IMR-90 (cell line): ENCODE results near the gene NUDT3. TPM values are rescaled to one million over a fixed set of nuclear protein-coding genes. Genes with fewer than 3 reads are reported as not detected.

Source experiments
- ATAC-seq: fragments of 200-7000 bp; cut with Tn5 transposase; 2 replicates; pipeline ENCODE4 v1.9.1; 2020; ENCODE audit warnings: low read depth, mild to moderate bottlenecking, moderate library complexity
- BruUV-seq: library from RNA; stranded (reverse); fragments of 400-500 nt; replicated peaks from 2 replicates; lab custom pipeline; 2021; lab: Mats Ljungman, UMichigan
- CTCF ChIA-PET: fragments of 300-600 bp; formaldehyde crosslinking; extraction: SDS; loops from one replicate; lab custom pipeline; 2021; ENCODE audit warnings: antibody characterized with exemption; lab: Yijun Ruan, JAX
- POLR2A ChIA-PET: fragments of 300-600 bp; sonication (Branson Sonifier 250); formaldehyde crosslinking; loops from one replicate; lab custom pipeline; 2022; ENCODE audit warnings: antibody characterized with exemption; ENCODE audit not compliant: unreplicated experiment; lab: Charles Lee
- DNase-seq: peaks from one replicate; pipeline ENCODE4 v3.0.0; 2013
- H2AFZ ChIP-seq: replicated peaks from 2 replicates; pipeline ENCODE3; 2013; ENCODE audit warnings: low read length, mild to moderate bottlenecking; ENCODE audit not compliant: poor library complexity
- H2AK5ac ChIP-seq: 2 replicates; pipeline ENCODE4 v1.6.1; 2013; ENCODE audit warnings: low read depth, low read length, inconsistent platforms
- H2AK9ac ChIP-seq: replicated peaks from 2 replicates; pipeline ENCODE3; 2013; ENCODE audit warnings: mild to moderate bottlenecking, low read depth, low read length, moderate library complexity; ENCODE audit not compliant: poor library complexity
- H2BK120ac ChIP-seq: 2 replicates; pipeline ENCODE4 v1.6.1; 2013; ENCODE audit warnings: low read depth, low read length, inconsistent platforms
- H2BK15ac ChIP-seq: 3 replicates; pipeline ENCODE4 v1.6.1; 2013; ENCODE audit warnings: low read depth, low read length, inconsistent platforms
- H2BK20ac ChIP-seq: 2 replicates; pipeline ENCODE4 v1.6.1; 2013; ENCODE audit warnings: low read depth, mild to moderate bottlenecking, inconsistent platforms, low read length, moderate library complexity
- H2BK5ac ChIP-seq: 2 replicates; pipeline ENCODE4 v1.6.1; 2013; ENCODE audit warnings: mild to moderate bottlenecking, low read depth, low read length, inconsistent platforms; ENCODE audit not compliant: poor library complexity, severe bottlenecking
- H3K14ac ChIP-seq: replicated peaks from 2 replicates; pipeline ENCODE4 v1.6.1; 2013; ENCODE audit warnings: low read depth, low read length, inconsistent platforms
- H3K18ac ChIP-seq: 2 replicates; pipeline ENCODE4 v1.6.1; 2013; ENCODE audit warnings: low read depth, low read length, control low read depth
- H3K23ac ChIP-seq: 2 replicates; pipeline ENCODE4 v1.6.1; 2013; ENCODE audit warnings: low read depth, low read length, inconsistent platforms
- H3K27ac ChIP-seq: 2 replicates; pipeline ENCODE4 v1.5.1; 2013; ENCODE audit warnings: mild to moderate bottlenecking, control low read depth, low read length; ENCODE audit not compliant: insufficient read depth
- H3K27me3 ChIP-seq: 2 replicates; pipeline ENCODE4 v1.6.1; 2013; ENCODE audit warnings: low read length; ENCODE audit not compliant: control insufficient read depth, insufficient read depth
- H3K36me3 ChIP-seq: 2 replicates; pipeline ENCODE4 v1.6.1; 2013; ENCODE audit warnings: low read length, mixed read lengths; ENCODE audit not compliant: control insufficient read depth, insufficient read depth
- H3K4ac ChIP-seq: 2 replicates; pipeline ENCODE4 v1.6.1; 2013; ENCODE audit warnings: low read depth, low read length, inconsistent platforms
- H3K4me1 ChIP-seq: 2 replicates; pipeline ENCODE4 v1.6.1; 2013; ENCODE audit warnings: low read length, mixed read lengths; ENCODE audit not compliant: control insufficient read depth, insufficient read depth
- H3K4me2 ChIP-seq: 2 replicates; pipeline ENCODE4 v1.6.1; 2013; ENCODE audit warnings: low read depth, mild to moderate bottlenecking, control low read depth, low read length, moderate library complexity
- H3K4me3 ChIP-seq: 2 replicates; pipeline ENCODE4 v1.5.1; 2013; ENCODE audit warnings: low read depth, mild to moderate bottlenecking, control low read depth, low read length, moderate library complexity; ENCODE audit not compliant: insufficient read depth
- H3K56ac ChIP-seq: 2 replicates; pipeline ENCODE4 v1.6.1; 2013; ENCODE audit warnings: low read length, inconsistent platforms; ENCODE audit not compliant: insufficient read depth; ENCODE audit errors: extremely low read depth
- H3K79me1 ChIP-seq, 2 experiments: 2 replicates each; pipeline ENCODE4 v1.6.1; 2013; ENCODE audit warnings: low read length in 2 of 2, inconsistent platforms in 1 of 2, low read depth in 1 of 2
- H3K9ac ChIP-seq: 2 replicates; pipeline ENCODE4 v1.6.1; 2013; ENCODE audit warnings: low read depth, low read length, control low read depth
- H3K9me1 ChIP-seq: 2 replicates; pipeline ENCODE4 v1.6.1; 2013; ENCODE audit warnings: low read length, inconsistent platforms; ENCODE audit not compliant: insufficient read depth
- H3K9me3 ChIP-seq: 2 replicates; pipeline ENCODE4 v1.6.1; 2013; ENCODE audit warnings: low read length; ENCODE audit not compliant: control insufficient read depth, insufficient read depth
- H4K20me1 ChIP-seq: 2 replicates; pipeline ENCODE4 v1.6.1; 2013; ENCODE audit warnings: low read length, inconsistent platforms; ENCODE audit not compliant: insufficient read depth
- H4K5ac ChIP-seq: 2 replicates; pipeline ENCODE4 v1.6.1; 2013; ENCODE audit warnings: mild to moderate bottlenecking, low read depth, low read length, control low read depth
- H4K8ac ChIP-seq, 2 experiments: 2 replicates each; pipeline ENCODE4 v1.6.1; 2013; ENCODE audit warnings: low read depth in 2 of 2, low read length in 2 of 2, control low read depth in 1 of 2, inconsistent platforms in 1 of 2
- H4K91ac ChIP-seq: 2 replicates; pipeline ENCODE4 v1.6.1; 2013; ENCODE audit warnings: low read depth, low read length, inconsistent platforms; ENCODE audit not compliant: insufficient read depth
- BHLHE40 ChIP-seq: fragments of 150-350 bp; IDR thresholded peaks from 2 replicates; pipeline ENCODE4 v1.6.1; 2016; ENCODE audit warnings: mild to moderate bottlenecking, low read depth, low read length
- CEBPB ChIP-seq: IDR thresholded peaks from 2 replicates; pipeline ENCODE4 v1.6.1; 2012; ENCODE audit warnings: low read depth, low read length, improper control_type of control experiment
- CHD1 ChIP-seq: IDR thresholded peaks from 2 replicates; pipeline ENCODE4 v1.6.1; 2012; ENCODE audit warnings: low read depth, low read length, improper control_type of control experiment
- FOS ChIP-seq: fragments of 150-350 bp; IDR thresholded peaks from 2 replicates; pipeline ENCODE4 v1.6.1; 2016; ENCODE audit warnings: low read depth, low read length
- MAFK ChIP-seq: IDR thresholded peaks from 2 replicates; pipeline ENCODE4 v1.6.1; 2012; ENCODE audit warnings: low read depth, low read length, improper control_type of control experiment
- MXI1 ChIP-seq: IDR thresholded peaks from 2 replicates; pipeline ENCODE4 v1.6.1; 2012; ENCODE audit warnings: low read depth, mild to moderate bottlenecking, low read length, moderate library complexity, borderline replicate concordance
- NFE2L2 ChIP-seq: fragments of 150-350 bp; IDR thresholded peaks from 2 replicates; pipeline ENCODE4 v1.6.1; 2016; ENCODE audit warnings: low read depth, mild to moderate bottlenecking, low read length
- POLR2A ChIP-seq: IDR thresholded peaks from 2 replicates; pipeline ENCODE4 v1.6.1; 2012; ENCODE audit warnings: mild to moderate bottlenecking, low read depth, low read length
- RAD21 ChIP-seq: IDR thresholded peaks from 2 replicates; pipeline ENCODE4 v1.6.1; 2012; ENCODE audit warnings: low read length, improper control_type of control experiment
- RFX5 ChIP-seq: IDR thresholded peaks from 2 replicates; pipeline ENCODE4 v1.8.0; 2012; ENCODE audit warnings: low read depth, mild to moderate bottlenecking, low read length, moderate library complexity
- SMC3 ChIP-seq: fragments of 150-350 bp; IDR thresholded peaks from 2 replicates; pipeline ENCODE4 v1.6.1; 2016; ENCODE audit warnings: low read depth, mild to moderate bottlenecking, antibody characterized with exemption, low read length, moderate library complexity
- WGBS, 2 experiments: methylation state at CpG; one replicate each; pipeline versions ENCODE4 v1.1.5 to v1.1.7; 2013; ENCODE audit warnings: missing lambda C conversion rate in 2 of 2; ENCODE audit not compliant: insufficient read length in 1 of 2; ENCODE audit errors: extremely low coverage in 2 of 2; 5-methylcytosine and 5-hydroxymethylcytosine counted together
- dilution Hi-C: fragments of 300-500 bp; cut with HindIII; formaldehyde crosslinking; loops from one replicate; pipeline ENCODE4 v1.14.3; 2018; ENCODE audit warnings: low sequenced_read_pairs; ENCODE audit not compliant: unreplicated experiment
- in situ Hi-C: fragments of 300-500 bp; cut with MboI; formaldehyde crosslinking; loops from 3 replicates; pipeline ENCODE4 v1.14.3; 2019; ENCODE audit warnings: low sequenced_read_pairs, inconsistent platforms, mixed read lengths
- intact Hi-C: fragments of 100-400 bp; cut with micrococcal nuclease; formaldehyde crosslinking; loops from 2 replicates; pipeline ENCODE4 v1.10.0; 2022
- polyA plus RNA-seq, 3 experiments: library from polyadenylated mRNA; depleted of rRNA; stranded (reverse); fragments of >200 nt; gene quantifications; 2 replicates each; pipeline ENCODE4 v1.2.3, GENCODE V29; 2012; ENCODE audit warnings: low replicate concordance in 1 of 3
- total RNA-seq: library from RNA; depleted of rRNA; stranded (reverse); fragments of >200 nt; gene quantifications from 2 replicates; pipeline ENCODE4 v1.2.3, GENCODE V29; 2012
- TF ChIP-seq, protein P1 (sequence below): fragments of 150-350 bp; IDR thresholded peaks from 2 replicates; pipeline ENCODE4 v1.6.1; 2017; ENCODE audit warnings: mild to moderate bottlenecking, antibody characterized with exemption, low read length, low read depth
- TF ChIP-seq, protein P2 (sequence below): conservative IDR thresholded peaks from 2 replicates; pipeline ENCODE4 v1.5.1; 2012; ENCODE audit warnings: mild to moderate bottlenecking, low read depth, low read length, improper control_type of control experiment
- TF ChIP-seq, protein P3 (sequence below): fragments of 150-350 bp; IDR thresholded peaks from 2 replicates; pipeline ENCODE4 v1.6.1; 2016; ENCODE audit warnings: low read depth, mild to moderate bottlenecking, low read length, moderate library complexity, borderline replicate concordance

Gene NUDT3
- total and polyA plus RNA-seq, 2 of the 4 experiments (the other 2 are of a cell fraction): 10.1 to 17.2 TPM

DNA sequence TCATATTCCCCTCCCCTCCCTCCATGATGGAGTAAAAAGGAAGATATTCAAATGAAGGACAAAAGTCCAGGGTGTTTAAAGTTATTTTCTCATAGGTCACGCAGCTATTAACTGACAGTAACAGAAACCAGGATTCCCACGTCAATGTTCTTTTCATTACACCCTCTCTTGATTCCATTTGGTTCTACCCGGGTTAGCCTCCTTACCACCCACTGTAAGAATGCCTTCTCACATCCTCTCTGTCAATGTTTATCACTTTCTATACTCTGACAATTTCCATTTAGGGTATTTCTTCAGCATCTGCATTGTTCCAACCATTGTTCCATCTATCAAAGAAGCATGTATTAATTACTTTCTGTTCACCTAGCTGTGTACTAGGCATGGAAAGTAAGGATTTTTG, 52.1 kb downstream of the NUDT3 start:
- H2AK5ac ChIP-seq: peak overlapping the region; percentile 23; the same call in 1 of the 2 replicates
- ATAC-seq (no peak), DNase-seq (no peak)
- H3K9me1 ChIP-seq: peaks cover 24% of the 10 kb centered on the region
- H3K27me3 ChIP-seq: no peaks in the 10 kb centered on the region
- H3K9me3 ChIP-seq: no peaks in the 10 kb centered on the region
- no peak overlapping the region for H3K56ac ChIP-seq
- H2BK20ac ChIP-seq: no peak overlapping the region
- H2AFZ ChIP-seq: no peak overlapping the region
- no peaks in the 10 kb centered on the region; the same call in 1 of the 2 replicates for H3K36me3 ChIP-seq
- H3K18ac ChIP-seq: no peak overlapping the region
- H2BK15ac ChIP-seq: no peak overlapping the region
- peaks cover 36 to 64% of the 10 kb centered on the region in 2 experiments for H3K79me1 ChIP-seq
- no peak overlapping the region for H3K4ac ChIP-seq
- H3K23ac ChIP-seq: no peak overlapping the region; the same call in 1 of the 2 replicates
- H3K4me2 ChIP-seq: no peak overlapping the region
- no peak overlapping the region for H4K5ac ChIP-seq
- no peak overlapping the region for H3K27ac ChIP-seq
- CTCF ChIA-PET: no interaction called here
- no peak overlapping the region for H4K8ac ChIP-seq
- no peak for TF ChIP-seq RFX5
- TF ChIP-seq NFE2L2: no peak
- no peak for TF ChIP-seq MXI1
- no peak for TF ChIP-seq RAD21
- TF ChIP-seq, protein P1, sequence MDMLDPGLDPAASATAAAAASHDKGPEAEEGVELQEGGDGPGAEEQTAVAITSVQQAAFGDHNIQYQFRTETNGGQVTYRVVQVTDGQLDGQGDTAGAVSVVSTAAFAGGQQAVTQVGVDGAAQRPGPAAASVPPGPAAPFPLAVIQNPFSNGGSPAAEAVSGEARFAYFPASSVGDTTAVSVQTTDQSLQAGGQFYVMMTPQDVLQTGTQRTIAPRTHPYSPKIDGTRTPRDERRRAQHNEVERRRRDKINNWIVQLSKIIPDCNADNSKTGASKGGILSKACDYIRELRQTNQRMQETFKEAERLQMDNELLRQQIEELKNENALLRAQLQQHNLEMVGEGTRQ: no peak
- TF ChIP-seq BHLHE40: no peak
- no peak for TF ChIP-seq CEBPB
- TF ChIP-seq SMC3: no peak
- TF ChIP-seq POLR2A: no peak
- no peak for TF ChIP-seq MAFK
- TF ChIP-seq, protein P2, sequence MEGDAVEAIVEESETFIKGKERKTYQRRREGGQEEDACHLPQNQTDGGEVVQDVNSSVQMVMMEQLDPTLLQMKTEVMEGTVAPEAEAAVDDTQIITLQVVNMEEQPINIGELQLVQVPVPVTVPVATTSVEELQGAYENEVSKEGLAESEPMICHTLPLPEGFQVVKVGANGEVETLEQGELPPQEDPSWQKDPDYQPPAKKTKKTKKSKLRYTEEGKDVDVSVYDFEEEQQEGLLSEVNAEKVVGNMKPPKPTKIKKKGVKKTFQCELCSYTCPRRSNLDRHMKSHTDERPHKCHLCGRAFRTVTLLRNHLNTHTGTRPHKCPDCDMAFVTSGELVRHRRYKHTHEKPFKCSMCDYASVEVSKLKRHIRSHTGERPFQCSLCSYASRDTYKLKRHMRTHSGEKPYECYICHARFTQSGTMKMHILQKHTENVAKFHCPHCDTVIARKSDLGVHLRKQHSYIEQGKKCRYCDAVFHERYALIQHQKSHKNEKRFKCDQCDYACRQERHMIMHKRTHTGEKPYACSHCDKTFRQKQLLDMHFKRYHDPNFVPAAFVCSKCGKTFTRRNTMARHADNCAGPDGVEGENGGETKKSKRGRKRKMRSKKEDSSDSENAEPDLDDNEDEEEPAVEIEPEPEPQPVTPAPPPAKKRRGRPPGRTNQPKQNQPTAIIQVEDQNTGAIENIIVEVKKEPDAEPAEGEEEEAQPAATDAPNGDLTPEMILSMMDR: no peak
- TF ChIP-seq FOS: no peak
- TF ChIP-seq, protein P3, sequence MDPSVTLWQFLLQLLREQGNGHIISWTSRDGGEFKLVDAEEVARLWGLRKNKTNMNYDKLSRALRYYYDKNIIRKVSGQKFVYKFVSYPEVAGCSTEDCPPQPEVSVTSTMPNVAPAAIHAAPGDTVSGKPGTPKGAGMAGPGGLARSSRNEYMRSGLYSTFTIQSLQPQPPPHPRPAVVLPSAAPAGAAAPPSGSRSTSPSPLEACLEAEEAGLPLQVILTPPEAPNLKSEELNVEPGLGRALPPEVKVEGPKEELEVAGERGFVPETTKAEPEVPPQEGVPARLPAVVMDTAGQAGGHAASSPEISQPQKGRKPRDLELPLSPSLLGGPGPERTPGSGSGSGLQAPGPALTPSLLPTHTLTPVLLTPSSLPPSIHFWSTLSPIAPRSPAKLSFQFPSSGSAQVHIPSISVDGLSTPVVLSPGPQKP: no peak
- no peak for TF ChIP-seq CHD1
- intact Hi-C loops (no loop called here), in situ Hi-C loops (no loop called here), dilution Hi-C loops (no loop called here)
- H3K4me1 ChIP-seq: peaks cover 9% of the 10 kb centered on the region
- H4K20me1 ChIP-seq: peaks cover 44% of the 10 kb centered on the region
- no peak overlapping the region for H3K4me3 ChIP-seq
- H3K9ac ChIP-seq: no peak overlapping the region
- POLR2A ChIA-PET: no interaction called here
- BruUV-seq: no TSS peak
- no peak overlapping the region for H2BK120ac ChIP-seq
- H2BK5ac ChIP-seq: no peak overlapping the region
- no peak overlapping the region for H2AK9ac ChIP-seq
- no peak overlapping the region for H4K91ac ChIP-seq
- WGBS, 2 experiments: 84% methylated on average over 3 of the region's 3 CpGs; no CpG with 5 or more reads in 1 of the 2 experiments
- no peak overlapping the region for H3K14ac ChIP-seq
